HepG2 (cell line): ENCODE data around the gene APRT. TPM values are rescaled to one million over a fixed set of nuclear protein-coding genes. Genes with fewer than 3 reads are reported as not detected.

Source experiments
- ATAC-seq: fragments of 200-7000 bp; cut with Tn5 transposase; 3 replicates; pipeline ENCODE4 v1.9.1; 2020; ENCODE audit warnings: mild to moderate bottlenecking, moderate library complexity
- BruUV-seq: library from RNA; stranded (reverse); fragments of 400-500 nt; replicated peaks from 2 replicates; lab custom pipeline; 2021; lab: Mats Ljungman, UMichigan
- CTCF ChIA-PET: fragments of 300-600 bp; formaldehyde crosslinking; extraction: SDS; loops from one replicate; lab custom pipeline; 2021; ENCODE audit warnings: low total read pairs, inconsistent platforms, low intra/inter-chr PET ratio; lab: Yijun Ruan, JAX
- POLR2A ChIA-PET: fragments of 350-600 bp; sonication (Branson Sonifier 250); formaldehyde crosslinking; loops from one replicate; lab custom pipeline; 2020; ENCODE audit warnings: antibody characterized with exemption, inconsistent platforms; lab: Yijun Ruan, JAX
- DNase-seq: peaks from one replicate; pipeline ENCODE4 v3.0.0-alpha.2; 2015; ENCODE audit warnings: low spot score
- FAIRE-seq: peaks from 3 replicates; lab custom pipeline; 2011; peaks lifted over from hg19 to GRCh38; lab: Jason Lieb, UNC
- H2AFZ ChIP-seq: one replicate; pipeline ENCODE4 v1.6.1; 2011; ENCODE audit warnings: low read length, inconsistent platforms
- H3K27ac ChIP-seq: fragments of 300-600 bp; 3 replicates; pipeline ENCODE4 v1.8.0; 2011; ENCODE audit warnings: mixed run types, mild to moderate bottlenecking, mixed read lengths, low read length, inconsistent platforms; ENCODE audit not compliant: insufficient read depth; ENCODE audit errors: extremely low read length
- H3K27me3 ChIP-seq, 2 experiments: fragments of 200-600 bp in 1 of 2; 2 replicates in 1 of 2; 3 replicates in 1 of 2; pipeline versions ENCODE4 v1.6.0 to v1.8.0; 2011; ENCODE audit warnings: low read length in 2 of 2, mild to moderate bottlenecking in 2 of 2, moderate library complexity in 2 of 2, inconsistent platforms in 1 of 2; ENCODE audit not compliant: insufficient read depth in 2 of 2, control insufficient read depth in 1 of 2
- H3K36me3 ChIP-seq, 2 experiments: fragments of 200-600 bp in 1 of 2; replicated peaks in 1 of 2; 2 replicates in 1 of 2; 3 replicates in 1 of 2; pipeline versions ENCODE4 v1.5.1 to v1.8.0; 2011; ENCODE audit warnings: low read length in 2 of 2, inconsistent platforms in 1 of 2; ENCODE audit not compliant: insufficient read depth in 2 of 2, control insufficient read depth in 1 of 2
- H3K4me1 ChIP-seq: 2 replicates; pipeline ENCODE4 v1.5.1; 2012; ENCODE audit warnings: low read length, inconsistent platforms; ENCODE audit not compliant: insufficient read depth
- H3K4me2 ChIP-seq: 2 replicates; pipeline ENCODE4 v1.6.0; 2011; ENCODE audit warnings: low read depth, low read length, inconsistent platforms
- H3K4me3 ChIP-seq, 3 experiments: fragments of 200-600 bp in 1 of 3; sonication (generic), shearing (Covaris generic) in 1 of 3; replicated peaks in 1 of 3; 2 replicates each; pipeline ENCODE4 v1.5.1; 2011 to 2016; ENCODE audit warnings: low read length in 3 of 3, inconsistent platforms in 2 of 3, low read depth in 2 of 3, mild to moderate bottlenecking in 2 of 3, control low read depth in 1 of 3, mixed read lengths in 1 of 3; ENCODE audit not compliant: insufficient read depth in 1 of 3
- H3K79me2 ChIP-seq: one replicate; pipeline ENCODE4 v1.6.1; 2011; ENCODE audit warnings: low read length, inconsistent platforms; ENCODE audit not compliant: insufficient read depth
- H3K9ac ChIP-seq: 2 replicates; pipeline ENCODE4 v1.6.0; 2011; ENCODE audit warnings: mild to moderate bottlenecking, low read depth, low read length, inconsistent platforms; ENCODE audit not compliant: insufficient read depth
- H3K9me3 ChIP-seq: 2 replicates; pipeline ENCODE4 v1.5.1; 2012; ENCODE audit warnings: mild to moderate bottlenecking, low read length
- H4K20me1 ChIP-seq: 2 replicates; pipeline ENCODE4 v1.6.0; 2011; ENCODE audit warnings: inconsistent platforms, mild to moderate bottlenecking, low read length, moderate library complexity; ENCODE audit not compliant: insufficient read depth
- REXO4 ChIP-seq: sonication (generic); formaldehyde crosslinking; IDR thresholded peaks from 2 replicates; pipeline ENCODE4 v1.8.0; 2022; ENCODE audit warnings: missing genetic modification reagents, mild to moderate bottlenecking, borderline replicate concordance
- WGBS: methylation state at CpG from one replicate; pipeline ENCODE4 v1.1.6; 2017; ENCODE audit warnings: low lambda C conversion rate; 5-methylcytosine and 5-hydroxymethylcytosine counted together
- in situ Hi-C: cut with HindIII; loops from 2 replicates; pipeline ENCODE4 v1.10.0; 2017; ENCODE audit warnings: low pct_unique_long_range_greater_than_20kb; ENCODE audit not compliant: extremely low pct_ligation_motif_present
- intact Hi-C: fragments of 100-400 bp; cut with micrococcal nuclease; formaldehyde crosslinking; loops from one replicate; pipeline ENCODE4 v1.10.0; 2022; ENCODE audit not compliant: unreplicated experiment
- polyA plus RNA-seq, 8 experiments: library from polyadenylated mRNA; depleted of rRNA in 3 of 8; stranded (reverse) in 7 of 8; unstranded in 1 of 8; fragments of >200 nt; fragmentation: Illumina TruSeq in 4 of 8; extraction: Trizol in 4 of 8; gene quantifications; 2 replicates each; pipeline versions ENCODE4 v1.2.1 to v1.2.3, GENCODE V29; 2011 to 2016; ENCODE audit warnings: low read depth in 4 of 8, missing spikeins in 1 of 8, mixed read lengths in 1 of 8; ENCODE audit not compliant: insufficient read depth in 1 of 8
- total RNA-seq, 5 experiments: library from RNA; depleted of rRNA; stranded (reverse); fragments of >200 nt; fragmentation: Illumina TruSeq; extraction: Trizol; gene quantifications; 2 replicates each; pipeline ENCODE4 v1.2.3, GENCODE V29; 2016; ENCODE audit warnings: low read depth in 1 of 5
- TF ChIP-seq, protein P1 (sequence below), 2 experiments: fragments of 450-650 bp in 1 of 2; sonication (generic) in 1 of 2; formaldehyde crosslinking in 1 of 2; IDR thresholded peaks; 2 replicates each; pipeline versions ENCODE4 v1.6.1 to v1.8.0; 2016 to 2022; ENCODE audit warnings: antibody characterized with exemption in 1 of 2, mild to moderate bottlenecking in 1 of 2, missing genetic modification reagents in 1 of 2
- TF ChIP-seq, protein P2 (sequence below): sonication (generic); formaldehyde crosslinking; IDR thresholded peaks from 2 replicates; pipeline ENCODE4 v1.5.0; 2020; ENCODE audit warnings: mild to moderate bottlenecking, missing genetic modification reagents, moderate library complexity

Gene APRT
- total and polyA plus RNA-seq, 2 of the 13 experiments (the other 11 are each of a cell fraction or from before 2014, with no cell fraction given): 155 to 242 TPM

DNA sequence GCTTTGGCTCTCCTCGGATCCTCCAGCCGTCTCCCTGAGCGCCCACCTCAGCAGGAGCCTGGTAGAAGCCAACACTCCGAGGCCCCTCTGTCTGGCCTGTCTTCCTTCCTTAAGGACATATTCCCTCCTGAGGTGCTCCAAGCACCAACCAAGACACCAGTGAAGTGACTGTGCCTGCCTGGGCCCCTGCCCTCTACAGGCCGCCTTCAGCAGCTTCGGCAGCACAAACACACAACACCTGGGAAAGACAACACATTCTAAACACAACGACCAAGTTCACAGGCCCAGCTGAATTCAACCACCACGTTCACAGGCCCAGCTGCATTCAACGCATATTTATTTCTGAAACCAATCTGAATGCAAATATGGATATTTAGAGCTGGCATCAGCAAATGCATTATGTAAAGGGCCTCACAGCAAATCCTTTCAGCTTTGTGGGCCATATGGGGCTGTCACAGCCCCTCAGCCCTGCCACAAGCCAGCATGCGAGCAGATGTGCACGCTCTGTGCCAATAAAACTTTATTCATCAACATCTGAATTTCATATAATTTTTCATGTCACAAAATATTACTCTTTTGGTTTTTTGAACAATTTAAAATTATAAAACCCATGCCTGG is 32.8 kb upstream of the APRT start:
- no peaks in the 10 kb centered on the region for H3K4me1 ChIP-seq
- in situ Hi-C loops: no loop called here
- no peak overlapping the region for H3K4me2 ChIP-seq
- intact Hi-C loops: no loop called here
- FAIRE-seq: no peak
- no peaks in the 10 kb centered on the region for H3K27me3 ChIP-seq
- no peaks in the 10 kb centered on the region for H3K9me3 ChIP-seq
- no peaks in the 10 kb centered on the region for H4K20me1 ChIP-seq
- TF ChIP-seq REXO4: no peak
- TF ChIP-seq, protein P1, sequence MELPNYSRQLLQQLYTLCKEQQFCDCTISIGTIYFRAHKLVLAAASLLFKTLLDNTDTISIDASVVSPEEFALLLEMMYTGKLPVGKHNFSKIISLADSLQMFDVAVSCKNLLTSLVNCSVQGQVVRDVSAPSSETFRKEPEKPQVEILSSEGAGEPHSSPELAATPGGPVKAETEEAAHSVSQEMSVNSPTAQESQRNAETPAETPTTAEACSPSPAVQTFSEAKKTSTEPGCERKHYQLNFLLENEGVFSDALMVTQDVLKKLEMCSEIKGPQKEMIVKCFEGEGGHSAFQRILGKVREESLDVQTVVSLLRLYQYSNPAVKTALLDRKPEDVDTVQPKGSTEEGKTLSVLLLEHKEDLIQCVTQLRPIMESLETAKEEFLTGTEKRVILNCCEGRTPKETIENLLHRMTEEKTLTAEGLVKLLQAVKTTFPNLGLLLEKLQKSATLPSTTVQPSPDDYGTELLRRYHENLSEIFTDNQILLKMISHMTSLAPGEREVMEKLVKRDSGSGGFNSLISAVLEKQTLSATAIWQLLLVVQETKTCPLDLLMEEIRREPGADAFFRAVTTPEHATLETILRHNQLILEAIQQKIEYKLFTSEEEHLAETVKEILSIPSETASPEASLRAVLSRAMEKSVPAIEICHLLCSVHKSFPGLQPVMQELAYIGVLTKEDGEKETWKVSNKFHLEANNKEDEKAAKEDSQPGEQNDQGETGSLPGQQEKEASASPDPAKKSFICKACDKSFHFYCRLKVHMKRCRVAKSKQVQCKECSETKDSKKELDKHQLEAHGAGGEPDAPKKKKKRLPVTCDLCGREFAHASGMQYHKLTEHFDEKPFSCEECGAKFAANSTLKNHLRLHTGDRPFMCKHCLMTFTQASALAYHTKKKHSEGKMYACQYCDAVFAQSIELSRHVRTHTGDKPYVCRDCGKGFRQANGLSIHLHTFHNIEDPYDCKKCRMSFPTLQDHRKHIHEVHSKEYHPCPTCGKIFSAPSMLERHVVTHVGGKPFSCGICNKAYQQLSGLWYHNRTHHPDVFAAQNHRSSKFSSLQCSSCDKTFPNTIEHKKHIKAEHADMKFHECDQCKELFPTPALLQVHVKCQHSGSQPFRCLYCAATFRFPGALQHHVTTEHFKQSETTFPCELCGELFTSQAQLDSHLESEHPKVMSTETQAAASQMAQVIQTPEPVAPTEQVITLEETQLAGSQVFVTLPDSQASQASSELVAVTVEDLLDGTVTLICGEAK (IDR thresholded peaks at IDR 0.05): no peak
- TF ChIP-seq, protein P1 (CRISPR knock-in tag; IDR thresholded peaks at IDR 0.05): peak; percentile 87
- TF ChIP-seq, protein P2, sequence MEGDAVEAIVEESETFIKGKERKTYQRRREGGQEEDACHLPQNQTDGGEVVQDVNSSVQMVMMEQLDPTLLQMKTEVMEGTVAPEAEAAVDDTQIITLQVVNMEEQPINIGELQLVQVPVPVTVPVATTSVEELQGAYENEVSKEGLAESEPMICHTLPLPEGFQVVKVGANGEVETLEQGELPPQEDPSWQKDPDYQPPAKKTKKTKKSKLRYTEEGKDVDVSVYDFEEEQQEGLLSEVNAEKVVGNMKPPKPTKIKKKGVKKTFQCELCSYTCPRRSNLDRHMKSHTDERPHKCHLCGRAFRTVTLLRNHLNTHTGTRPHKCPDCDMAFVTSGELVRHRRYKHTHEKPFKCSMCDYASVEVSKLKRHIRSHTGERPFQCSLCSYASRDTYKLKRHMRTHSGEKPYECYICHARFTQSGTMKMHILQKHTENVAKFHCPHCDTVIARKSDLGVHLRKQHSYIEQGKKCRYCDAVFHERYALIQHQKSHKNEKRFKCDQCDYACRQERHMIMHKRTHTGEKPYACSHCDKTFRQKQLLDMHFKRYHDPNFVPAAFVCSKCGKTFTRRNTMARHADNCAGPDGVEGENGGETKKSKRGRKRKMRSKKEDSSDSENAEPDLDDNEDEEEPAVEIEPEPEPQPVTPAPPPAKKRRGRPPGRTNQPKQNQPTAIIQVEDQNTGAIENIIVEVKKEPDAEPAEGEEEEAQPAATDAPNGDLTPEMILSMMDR (CRISPR knock-in tag): peak; percentile 28
- H3K27ac ChIP-seq: no peak overlapping the region
- DNase-seq: no peak
- ChIA-PET POLR2A (no interaction called here), CTCF (no interaction called here)
- ATAC-seq: peak; percentile 29; the same call in 2 of the 3 replicates
- H3K4me3 ChIP-seq: no peak overlapping the region
- 61% methylated on average over 11 of the region's 11 CpGs for WGBS
- H3K36me3 ChIP-seq: no peaks in the 10 kb centered on the region; a peak in 2 of 5 replicates
- no peaks in the 10 kb centered on the region for H3K79me2 ChIP-seq
- H3K9ac ChIP-seq: no peak overlapping the region
- BruUV-seq: no TSS peak
- no peak overlapping the region for H2AFZ ChIP-seq
